Esophagus muscularis mucosa (tissue), 4 donors: ENCODE results near the gene COPB2.

Source experiments
- EP300 ChIP-seq: sonication (generic); formaldehyde crosslinking; IDR thresholded peaks from one replicate; pipeline ENCODE4 v1.6.1; 2017; ENCODE audit warnings: antibody characterized with exemption
- POLR2A ChIP-seq: fragments of 450-650 bp; IDR thresholded peaks from one replicate; pipeline ENCODE4 v1.6.1; 2017; ENCODE audit warnings: antibody characterized with exemption, moderate library complexity, mild to moderate bottlenecking, low read depth
- POLR2AphosphoS5 ChIP-seq, 2 donors: sonication (generic); formaldehyde crosslinking; IDR thresholded peaks; one replicate each; pipeline ENCODE4 v1.6.1; 2017; ENCODE audit warnings: antibody characterized with exemption in 2 of 2
- TF ChIP-seq, protein P1 (sequence below), 3 experiments: fragments of 200-600 bp in 2 of 3; fragments of 450-650 bp in 1 of 3; sonication (generic) in 2 of 3; IDR thresholded peaks; one replicate each; pipeline ENCODE4 v1.5.1; 2017 to 2019; ENCODE audit warnings: antibody characterized with exemption in 3 of 3, mild to moderate bottlenecking in 2 of 3, moderate library complexity in 1 of 3

DNA sequence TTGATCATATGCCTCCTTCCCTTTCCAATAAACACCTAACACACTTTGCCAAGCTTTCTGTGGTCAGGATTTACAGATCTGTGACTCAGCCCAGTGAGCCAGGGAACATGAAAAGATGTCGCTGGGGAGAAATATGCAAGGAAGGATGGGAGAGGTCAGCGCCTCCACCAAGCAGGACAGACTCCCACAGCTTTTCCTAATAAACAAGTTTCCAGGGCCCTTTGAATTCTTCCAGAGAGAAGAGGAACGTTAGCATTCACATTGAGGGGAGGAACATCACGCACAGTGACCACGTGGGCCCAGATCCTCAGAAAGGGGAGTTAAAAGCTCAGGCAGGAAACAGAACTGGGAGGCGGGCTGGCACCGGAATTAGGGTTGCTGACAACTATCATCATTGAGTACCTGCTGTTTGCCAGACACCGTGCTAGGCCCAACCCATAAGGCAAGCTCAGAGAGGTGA is 78.9 kb downstream of the COPB2 start:
- TF ChIP-seq POLR2A (no peak), POLR2AphosphoS5 (IDR thresholded peaks at IDR 0.05) (no peak), EP300 (no peak)
- TF ChIP-seq, protein P1, sequence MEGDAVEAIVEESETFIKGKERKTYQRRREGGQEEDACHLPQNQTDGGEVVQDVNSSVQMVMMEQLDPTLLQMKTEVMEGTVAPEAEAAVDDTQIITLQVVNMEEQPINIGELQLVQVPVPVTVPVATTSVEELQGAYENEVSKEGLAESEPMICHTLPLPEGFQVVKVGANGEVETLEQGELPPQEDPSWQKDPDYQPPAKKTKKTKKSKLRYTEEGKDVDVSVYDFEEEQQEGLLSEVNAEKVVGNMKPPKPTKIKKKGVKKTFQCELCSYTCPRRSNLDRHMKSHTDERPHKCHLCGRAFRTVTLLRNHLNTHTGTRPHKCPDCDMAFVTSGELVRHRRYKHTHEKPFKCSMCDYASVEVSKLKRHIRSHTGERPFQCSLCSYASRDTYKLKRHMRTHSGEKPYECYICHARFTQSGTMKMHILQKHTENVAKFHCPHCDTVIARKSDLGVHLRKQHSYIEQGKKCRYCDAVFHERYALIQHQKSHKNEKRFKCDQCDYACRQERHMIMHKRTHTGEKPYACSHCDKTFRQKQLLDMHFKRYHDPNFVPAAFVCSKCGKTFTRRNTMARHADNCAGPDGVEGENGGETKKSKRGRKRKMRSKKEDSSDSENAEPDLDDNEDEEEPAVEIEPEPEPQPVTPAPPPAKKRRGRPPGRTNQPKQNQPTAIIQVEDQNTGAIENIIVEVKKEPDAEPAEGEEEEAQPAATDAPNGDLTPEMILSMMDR (IDR thresholded peaks at IDR 0.05): no peak
